Loucy (cell line): ENCODE data around the gene MGRN1.

Experiments used
- H2AFZ ChIP-seq: fragments of 200-600 bp; sonication (generic); 2 replicates; pipeline ENCODE4 v1.6.0; 2016; ENCODE audit warnings: antibody characterized with exemption, mild to moderate bottlenecking, low read length, moderate library complexity
- H3F3A ChIP-seq: fragments of 200-600 bp; 2 replicates; pipeline ENCODE4 v1.6.0; 2016; ENCODE audit warnings: antibody characterized with exemption, low read depth, mild to moderate bottlenecking
- H3K27me3 ChIP-seq: fragments of 200-600 bp; sonication (generic); 2 replicates; pipeline ENCODE4 v1.6.1; 2014; ENCODE audit warnings: low read length, mild to moderate bottlenecking; ENCODE audit not compliant: insufficient read depth, poor library complexity, severe bottlenecking
- H3K36me3 ChIP-seq: fragments of 200-600 bp; sonication (generic); 2 replicates; pipeline ENCODE4 v1.6.1; 2016; ENCODE audit warnings: low read length; ENCODE audit not compliant: insufficient read depth
- H3K4me1 ChIP-seq: fragments of 200-600 bp; sonication (generic); 2 replicates; pipeline ENCODE4 v1.5.1; 2014; ENCODE audit warnings: low read length, mild to moderate bottlenecking; ENCODE audit not compliant: insufficient read depth, poor library complexity, severe bottlenecking
- H3K4me2 ChIP-seq: fragments of 200-600 bp; sonication (generic); 2 replicates; pipeline ENCODE4 v1.6.0; 2014; ENCODE audit warnings: antibody characterized with exemption, low read length, low read depth, mild to moderate bottlenecking; ENCODE audit not compliant: poor library complexity, severe bottlenecking
- H3K4me3 ChIP-seq: fragments of 200-600 bp; sonication (generic); 2 replicates; pipeline ENCODE4 v1.5.1; 2014; ENCODE audit warnings: low read length, mild to moderate bottlenecking, mixed read lengths; ENCODE audit not compliant: poor library complexity, severe bottlenecking
- H3K79me2 ChIP-seq: fragments of 200-600 bp; sonication (generic); 2 replicates; pipeline ENCODE4 v1.6.1; 2014; ENCODE audit warnings: low read length; ENCODE audit not compliant: insufficient read depth
- H3K9ac ChIP-seq: fragments of 200-600 bp; sonication (generic); 2 replicates; pipeline ENCODE4 v1.6.0; 2014; ENCODE audit warnings: mild to moderate bottlenecking, low read depth, low read length, moderate library complexity; ENCODE audit not compliant: poor library complexity, severe bottlenecking
- H3K9me2 ChIP-seq: fragments of 200-600 bp; sonication (generic); replicated peaks from 2 replicates; pipeline ENCODE4 v1.6.1; 2016; ENCODE audit warnings: low read depth, low read length, mixed read lengths
- H3K9me3 ChIP-seq: fragments of 200-600 bp; sonication (generic); 2 replicates; pipeline ENCODE4 v1.6.1; 2014; ENCODE audit warnings: mild to moderate bottlenecking, antibody characterized with exemption, low read length, low read depth; ENCODE audit not compliant: insufficient read depth
- H4K20me1 ChIP-seq: fragments of 200-600 bp; sonication (generic); 2 replicates; pipeline ENCODE4 v1.6.0; 2014; ENCODE audit warnings: antibody characterized with exemption, low read length, mild to moderate bottlenecking; ENCODE audit not compliant: insufficient read depth, poor library complexity, severe bottlenecking
- EZH2phosphoT487 ChIP-seq: fragments of 200-600 bp; IDR thresholded peaks from 2 replicates; pipeline ENCODE4 v1.6.1; 2018; ENCODE audit warnings: antibody characterized with exemption, mild to moderate bottlenecking, moderate library complexity, borderline replicate concordance
- TF ChIP-seq, protein P1 (sequence below): fragments of 200-600 bp; sonication (generic); conservative IDR thresholded peaks from 2 replicates; pipeline ENCODE4 v1.5.1; 2014; ENCODE audit warnings: mild to moderate bottlenecking, antibody characterized with exemption, low read length

The MGRN1 gene

DNA sequence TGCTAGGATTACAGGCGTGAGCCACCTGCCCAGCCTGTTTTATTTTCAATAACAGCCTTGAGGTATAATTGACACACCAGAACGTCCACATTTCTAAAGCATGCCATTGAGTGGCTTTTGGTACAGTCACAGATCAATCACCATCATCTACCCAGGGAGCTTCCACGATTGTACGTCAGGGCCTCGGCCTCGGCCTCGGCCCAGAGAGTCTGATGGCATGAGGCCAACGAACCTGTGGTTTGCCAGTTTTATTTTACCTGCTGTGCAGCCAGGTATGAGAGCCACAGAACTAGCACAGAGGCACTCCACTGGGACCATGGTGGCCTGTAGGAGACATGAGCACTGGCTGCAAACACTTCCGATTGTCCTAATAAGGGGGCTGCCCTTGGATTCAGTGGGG, 18.3 kb upstream of the MGRN1 start:
- H3F3A ChIP-seq, result no peaks in the 10 kb centered on the region
- H2AFZ ChIP-seq, result no peak overlapping the region
- peaks cover 14% of the 10 kb centered on the region; the same call in 1 of the 2 replicates for H3K79me2 ChIP-seq
- H3K36me3 ChIP-seq, result no peaks in the 10 kb centered on the region
- peaks cover 2% of the 10 kb centered on the region for H4K20me1 ChIP-seq
- no peak overlapping the region for H3K4me3 ChIP-seq
- no peaks in the 10 kb centered on the region for H3K27me3 ChIP-seq
- no peaks in the 10 kb centered on the region for H3K9me3 ChIP-seq
- H3K9me2 ChIP-seq, result no peaks in the 10 kb centered on the region
- H3K4me1 ChIP-seq, result no peaks in the 10 kb centered on the region
- no peak overlapping the region for H3K9ac ChIP-seq
- TF ChIP-seq EZH2phosphoT487, result no peak
- TF ChIP-seq, protein P1, sequence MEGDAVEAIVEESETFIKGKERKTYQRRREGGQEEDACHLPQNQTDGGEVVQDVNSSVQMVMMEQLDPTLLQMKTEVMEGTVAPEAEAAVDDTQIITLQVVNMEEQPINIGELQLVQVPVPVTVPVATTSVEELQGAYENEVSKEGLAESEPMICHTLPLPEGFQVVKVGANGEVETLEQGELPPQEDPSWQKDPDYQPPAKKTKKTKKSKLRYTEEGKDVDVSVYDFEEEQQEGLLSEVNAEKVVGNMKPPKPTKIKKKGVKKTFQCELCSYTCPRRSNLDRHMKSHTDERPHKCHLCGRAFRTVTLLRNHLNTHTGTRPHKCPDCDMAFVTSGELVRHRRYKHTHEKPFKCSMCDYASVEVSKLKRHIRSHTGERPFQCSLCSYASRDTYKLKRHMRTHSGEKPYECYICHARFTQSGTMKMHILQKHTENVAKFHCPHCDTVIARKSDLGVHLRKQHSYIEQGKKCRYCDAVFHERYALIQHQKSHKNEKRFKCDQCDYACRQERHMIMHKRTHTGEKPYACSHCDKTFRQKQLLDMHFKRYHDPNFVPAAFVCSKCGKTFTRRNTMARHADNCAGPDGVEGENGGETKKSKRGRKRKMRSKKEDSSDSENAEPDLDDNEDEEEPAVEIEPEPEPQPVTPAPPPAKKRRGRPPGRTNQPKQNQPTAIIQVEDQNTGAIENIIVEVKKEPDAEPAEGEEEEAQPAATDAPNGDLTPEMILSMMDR, result no peak
- H3K4me2 ChIP-seq, result no peak overlapping the region

DNA sequence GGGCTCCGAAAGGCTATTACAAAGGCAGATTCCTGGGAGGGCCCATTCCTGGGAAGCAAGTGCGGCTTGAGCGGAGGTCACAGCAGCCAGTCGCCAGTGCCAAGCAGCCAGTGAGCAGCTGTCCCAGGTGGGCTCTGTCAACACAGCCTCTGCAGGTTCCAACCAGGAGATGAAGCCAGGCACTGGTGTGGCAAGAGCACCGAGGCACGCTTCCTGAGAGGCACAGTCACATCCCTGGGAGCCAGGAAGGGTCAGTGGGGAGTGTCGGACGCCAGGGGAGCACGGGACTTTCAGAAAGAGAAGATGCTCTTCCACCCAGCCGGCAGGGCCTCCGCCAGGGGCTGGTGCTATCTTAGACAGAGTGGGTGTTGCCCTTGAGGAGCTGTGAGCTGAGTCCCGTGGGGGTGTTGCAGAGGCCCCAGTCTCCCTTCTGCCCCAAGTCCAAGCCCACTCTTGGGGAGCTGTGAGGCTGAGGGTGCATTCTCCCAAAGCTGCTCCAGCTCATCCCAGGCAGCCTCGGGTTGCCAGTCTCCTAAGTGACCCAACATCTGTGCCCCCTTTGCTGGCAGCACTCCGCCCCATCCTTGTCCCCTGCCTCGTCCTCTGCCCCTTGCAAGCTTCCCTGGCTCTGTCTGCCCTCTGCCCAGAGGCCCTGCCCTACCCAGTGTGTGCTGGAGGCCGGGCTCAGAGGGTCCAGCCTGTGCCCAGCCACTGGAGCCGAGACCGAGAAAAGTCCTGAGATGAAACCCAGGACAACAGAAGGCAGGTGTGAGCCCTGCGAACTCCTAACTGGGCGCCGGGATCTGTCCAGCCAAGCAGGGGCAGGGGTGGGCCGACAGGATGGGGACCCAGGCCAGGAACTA, 16.6 kb upstream of the MGRN1 start:
- H2AFZ ChIP-seq, result no peak overlapping the region
- peaks cover 15% of the 10 kb centered on the region for H4K20me1 ChIP-seq
- TF ChIP-seq EZH2phosphoT487, result no peak
- TF ChIP-seq, protein P1, result no peak
- no peaks in the 10 kb centered on the region for H3K9me2 ChIP-seq
- peaks cover 32% of the 10 kb centered on the region for H3K79me2 ChIP-seq
- no peaks in the 10 kb centered on the region for H3K9me3 ChIP-seq
- H3F3A ChIP-seq, result no peaks in the 10 kb centered on the region
- no peaks in the 10 kb centered on the region for H3K27me3 ChIP-seq
- H3K9ac ChIP-seq, result no peak overlapping the region
- H3K4me2 ChIP-seq, result no peak overlapping the region
- no peak overlapping the region for H3K4me3 ChIP-seq
- H3K4me1 ChIP-seq, result peaks cover under 1% of the 10 kb centered on the region
- H3K36me3 ChIP-seq, result no peaks in the 10 kb centered on the region

DNA sequence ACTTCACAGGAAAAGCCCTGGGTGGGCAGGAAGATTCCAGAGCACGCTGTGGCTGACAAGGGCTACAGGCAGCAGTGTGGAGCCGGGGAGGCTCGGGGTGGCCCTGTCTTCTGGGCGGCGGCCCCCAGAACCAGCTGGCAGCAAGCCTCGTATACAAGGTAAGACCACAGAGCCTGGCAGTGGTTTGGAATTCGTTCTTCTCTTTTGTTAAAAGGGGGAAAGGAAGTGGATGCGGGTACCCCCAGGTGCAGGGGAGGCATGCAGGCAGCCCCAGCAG, 16.0 kb upstream of the MGRN1 start:
- no peaks in the 10 kb centered on the region for H3K27me3 ChIP-seq
- H3F3A ChIP-seq, result no peaks in the 10 kb centered on the region
- no peak overlapping the region for H3K4me2 ChIP-seq
- H3K9me3 ChIP-seq, result no peaks in the 10 kb centered on the region
- peaks cover 3% of the 10 kb centered on the region for H3K4me1 ChIP-seq
- no peak for TF ChIP-seq EZH2phosphoT487
- TF ChIP-seq, protein P1, result no peak
- peaks cover 16% of the 10 kb centered on the region for H4K20me1 ChIP-seq
- H2AFZ ChIP-seq, result no peak overlapping the region
- peaks cover 37% of the 10 kb centered on the region for H3K79me2 ChIP-seq
- H3K36me3 ChIP-seq, result no peaks in the 10 kb centered on the region
- no peak overlapping the region for H3K9ac ChIP-seq
- no peak overlapping the region for H3K4me3 ChIP-seq
- no peaks in the 10 kb centered on the region for H3K9me2 ChIP-seq
